HG03575 (cell line): ENCODE data around the gene ZNF654.
"Not testable (repeated sequence)": the region's sequence is repeated elsewhere in the genome, so short reads cannot be mapped to it uniquely, and the experiment has no call there.

Experiments used
- ATAC-seq: cut with Tn5 transposase; IDR thresholded peaks from one replicate; pipeline ENCODE4 v1.9.1; 2021; ENCODE audit not compliant: unreplicated experiment, insufficient number of reproducible peaks, low FRiP score; ENCODE audit errors: extremely low read depth

ZNF654 gene

DNA sequence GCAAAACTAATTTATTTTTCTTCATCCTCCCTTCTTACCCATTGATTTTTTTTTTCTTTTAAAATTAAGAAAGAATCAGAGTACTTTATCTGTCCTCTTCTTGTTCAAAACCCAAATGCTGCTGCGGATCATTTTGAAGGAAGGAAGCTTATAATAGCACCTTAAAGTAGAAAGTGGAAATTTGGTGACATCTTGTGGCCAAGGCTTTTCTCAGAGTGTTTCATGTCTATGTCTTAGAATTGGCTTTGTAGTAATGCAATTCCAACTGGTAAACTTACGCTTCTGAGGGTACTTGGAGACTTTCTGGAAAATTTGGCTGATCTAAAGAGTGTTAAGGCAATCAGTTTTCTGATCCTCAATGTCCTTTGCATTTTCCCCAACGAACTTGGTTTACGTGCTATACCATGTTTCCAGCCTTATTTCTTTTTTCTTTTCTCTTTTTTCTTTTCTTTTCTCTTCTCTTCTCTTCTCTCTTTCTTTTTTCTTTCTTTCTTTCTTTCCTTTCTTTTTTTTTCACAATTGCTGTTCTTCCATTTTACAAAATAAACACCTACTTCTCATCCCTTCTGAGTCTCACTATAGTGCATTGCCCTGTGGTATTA, 121.4 kb downstream of the ZNF654 start:
- ATAC-seq, result peak; percentile 74

DNA sequence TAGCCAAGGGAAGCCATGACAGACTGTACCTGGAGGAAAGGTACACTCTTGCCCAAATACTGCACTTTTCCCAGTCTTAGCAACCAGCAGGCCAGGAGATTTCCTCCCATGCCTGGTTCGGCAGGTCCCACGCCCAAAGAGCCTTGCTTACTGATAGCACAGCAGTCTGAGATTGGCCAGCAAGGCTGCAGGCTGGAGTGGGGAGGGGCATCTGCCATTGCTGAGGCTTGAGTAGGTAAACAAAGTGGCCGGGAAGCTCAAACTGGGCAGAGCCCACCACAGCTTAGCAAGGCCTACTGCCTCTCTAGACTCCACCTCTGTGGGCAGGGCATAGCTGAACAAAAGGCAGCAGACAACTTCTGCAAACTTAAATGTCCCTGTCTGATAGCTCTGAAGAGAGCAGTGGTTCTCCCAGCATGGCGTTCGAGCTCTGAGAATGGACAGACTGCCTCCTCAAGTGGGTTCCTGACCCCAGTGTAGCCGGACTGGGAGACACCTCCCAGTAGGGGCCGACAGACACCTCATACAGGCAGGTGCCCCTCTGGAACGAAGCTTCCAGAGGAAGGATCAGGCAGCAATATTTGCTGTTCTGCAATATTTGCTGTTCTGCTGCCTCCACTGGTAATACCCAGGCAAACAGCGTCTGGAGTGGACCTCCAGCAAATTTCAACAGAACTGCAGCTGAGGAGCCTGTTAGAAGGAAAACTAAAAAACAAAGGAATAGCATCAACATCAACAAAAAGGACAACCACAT, 123.3 kb downstream of the ZNF654 start:
- not testable (repeated sequence) for ATAC-seq

DNA sequence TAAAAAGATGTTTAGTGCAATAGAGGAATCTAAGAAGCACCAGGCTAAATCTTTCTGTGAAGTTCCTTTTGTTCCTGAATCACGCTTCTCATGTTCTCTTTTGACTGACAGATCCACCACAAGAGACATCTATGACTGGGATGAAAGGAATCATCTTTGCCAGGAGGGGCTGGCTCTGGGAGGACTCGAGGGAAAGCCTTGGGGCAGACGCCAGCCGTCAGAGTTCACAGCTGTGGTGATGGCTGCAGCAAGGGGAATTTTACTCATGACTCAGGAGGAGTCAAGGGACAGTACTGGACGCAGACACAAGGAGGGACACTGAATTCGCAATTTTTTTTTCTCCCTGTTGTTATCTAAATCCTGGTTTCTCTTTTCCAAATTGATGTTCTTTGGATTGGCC, 129.4 kb downstream of the ZNF654 start:
- no peak for ATAC-seq

DNA sequence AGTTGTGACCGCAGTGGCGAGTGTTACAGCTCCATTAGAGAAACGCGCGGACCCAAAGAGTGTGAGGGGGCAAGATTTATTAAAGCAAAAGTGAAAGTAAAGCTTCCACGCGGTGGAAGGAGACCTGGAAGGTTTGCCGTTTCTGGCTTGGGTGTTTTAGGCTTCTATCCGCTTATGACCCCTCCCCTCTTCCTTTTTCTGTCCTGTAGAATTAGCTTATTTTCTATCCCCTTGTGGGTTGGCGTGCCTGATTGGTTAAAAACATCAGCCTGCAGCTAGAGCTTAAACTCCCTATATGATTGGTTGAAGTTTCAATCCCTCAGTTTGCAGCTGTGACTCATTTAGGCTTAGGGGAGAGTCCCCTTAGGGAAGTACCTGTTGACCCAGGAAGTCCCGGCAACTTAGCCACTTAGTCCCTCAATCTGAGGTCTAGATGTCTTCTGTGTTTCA, 130.3 kb downstream of the ZNF654 start:
- peak; percentile 81 for ATAC-seq

DNA sequence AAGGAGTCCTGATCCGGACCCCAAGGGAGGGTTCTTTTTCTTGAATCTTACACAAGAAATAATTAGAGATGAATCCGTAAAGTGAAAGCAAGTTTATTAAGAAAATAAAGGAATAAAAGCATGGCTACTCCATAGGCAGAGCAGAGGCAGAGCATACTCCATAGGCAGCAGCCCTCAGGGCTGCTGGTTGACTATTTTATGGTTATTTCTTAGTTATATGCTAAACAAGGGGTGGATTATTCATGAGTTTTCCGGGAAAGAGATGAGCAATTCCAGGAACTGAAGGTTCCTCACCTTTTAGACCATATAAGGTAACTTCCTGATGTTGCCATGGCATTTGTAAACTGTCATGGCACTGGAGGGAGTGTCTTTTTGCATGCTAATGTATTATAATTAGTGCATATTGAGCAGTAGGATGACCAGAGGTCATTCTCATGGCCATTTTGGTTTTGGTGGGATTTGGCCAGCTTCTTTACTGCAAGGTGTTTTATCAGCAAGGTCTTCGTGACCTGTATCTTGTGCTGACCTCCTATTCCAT, 132.9 kb downstream of the ZNF654 start:
- no peak for ATAC-seq

DNA sequence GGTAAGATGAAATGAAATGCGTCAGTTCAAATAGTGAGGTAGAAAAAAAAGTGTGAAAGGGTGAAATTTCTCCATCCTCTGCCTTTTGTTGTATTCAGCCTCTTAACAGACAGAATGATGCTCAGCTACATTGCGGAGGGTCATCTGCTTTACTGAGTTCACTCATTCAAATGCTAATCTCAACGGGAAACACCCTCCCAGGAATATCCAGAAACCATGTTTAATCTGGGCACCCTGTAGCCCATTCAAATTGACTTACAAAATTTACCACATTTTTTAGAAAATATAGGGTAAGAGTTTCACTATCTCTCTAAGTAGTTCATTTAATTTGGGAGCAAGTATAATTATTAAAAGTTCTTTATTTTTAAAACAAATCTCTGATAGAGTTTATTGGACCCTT, 133.6 kb downstream of the ZNF654 start:
- no peak for ATAC-seq
